Gastroesophageal sphincter (tissue), 4 donors: Measurements from ENCODE around the gene MYDGF. TPM values are rescaled to one million over a fixed set of nuclear protein-coding genes. Genes with fewer than 3 reads are reported as not detected.
A peak's percentile ranks its signal among the peaks of the same experiment; 100 is the strongest.

Source experiments
- ATAC-seq: fragments of 150-250 bp; one replicate; pipeline ENCODE4 v1.9.1; 2016; ENCODE audit warnings: mild to moderate bottlenecking, moderate library complexity
- H3K27ac ChIP-seq, 4 donors: fragments of 200-600 bp; sonication (generic) in 3 of 4; 1 replicate in 3 of 4; 2 replicates in 1 of 4; pipeline ENCODE4 v1.5.1; 2016 to 2019
- H3K27me3 ChIP-seq: fragments of 200-600 bp; sonication (generic); one replicate; pipeline ENCODE4 v1.5.1; 2019
- H3K36me3 ChIP-seq, 2 donors: fragments of 200-600 bp; sonication (generic); one replicate each; pipeline ENCODE4 v1.5.1; 2019; ENCODE audit warnings: control low read depth in 1 of 2
- H3K4me1 ChIP-seq, 3 donors: fragments of 200-600 bp; sonication (generic); 1 replicate in 2 of 3; 2 replicates in 1 of 3; pipeline ENCODE4 v1.5.1; 2016 to 2019; ENCODE audit warnings: control low read depth in 2 of 3
- H3K4me3 ChIP-seq, 2 donors: fragments of 200-600 bp; sonication (generic); one replicate each; pipeline ENCODE4 v1.5.1; 2019; ENCODE audit warnings: mild to moderate bottlenecking in 1 of 2, moderate library complexity in 1 of 2
- H3K9me3 ChIP-seq, 3 donors: fragments of 200-600 bp; sonication (generic); one replicate each; pipeline ENCODE4 v1.5.1; 2017 to 2019; ENCODE audit warnings: control low read depth in 2 of 3
- CTCF ChIP-seq, 4 experiments: fragments of 200-600 bp in 2 of 4; fragments of 450-650 bp in 2 of 4; sonication (generic) in 1 of 4; IDR thresholded peaks; one replicate each; pipeline ENCODE4 v1.5.1; 2017 to 2019; ENCODE audit warnings: antibody characterized with exemption in 4 of 4, mild to moderate bottlenecking in 2 of 4, moderate library complexity in 2 of 4
- EP300 ChIP-seq: sonication (generic); formaldehyde crosslinking; IDR thresholded peaks from one replicate; pipeline ENCODE4 v1.6.1; 2017; ENCODE audit warnings: antibody characterized with exemption, mild to moderate bottlenecking
- POLR2A ChIP-seq, 2 donors: fragments of 450-650 bp; IDR thresholded peaks; one replicate each; pipeline ENCODE4 v1.6.1; 2017; ENCODE audit warnings: antibody characterized with exemption in 2 of 2, mild to moderate bottlenecking in 2 of 2, moderate library complexity in 1 of 2
- POLR2AphosphoS5 ChIP-seq: sonication (generic); formaldehyde crosslinking; IDR thresholded peaks from one replicate; pipeline ENCODE4 v1.6.1; 2017; ENCODE audit warnings: antibody characterized with exemption
- WGBS, 2 donors: methylation state at CpG; one replicate each; pipeline ENCODE4 v1.1.5; 2018; ENCODE audit warnings: low coverage in 1 of 2; 5-methylcytosine and 5-hydroxymethylcytosine counted together
- total RNA-seq, 4 donors: library from RNA; depleted of rRNA; stranded (reverse); fragments of >200 nt; gene quantifications; one replicate each; pipeline ENCODE4 v1.1.0, GENCODE V29; 2016

MYDGF gene
- total RNA-seq: 10 to 100 TPM; 20.5 to 44.6 (median 30.1) TPM

DNA sequence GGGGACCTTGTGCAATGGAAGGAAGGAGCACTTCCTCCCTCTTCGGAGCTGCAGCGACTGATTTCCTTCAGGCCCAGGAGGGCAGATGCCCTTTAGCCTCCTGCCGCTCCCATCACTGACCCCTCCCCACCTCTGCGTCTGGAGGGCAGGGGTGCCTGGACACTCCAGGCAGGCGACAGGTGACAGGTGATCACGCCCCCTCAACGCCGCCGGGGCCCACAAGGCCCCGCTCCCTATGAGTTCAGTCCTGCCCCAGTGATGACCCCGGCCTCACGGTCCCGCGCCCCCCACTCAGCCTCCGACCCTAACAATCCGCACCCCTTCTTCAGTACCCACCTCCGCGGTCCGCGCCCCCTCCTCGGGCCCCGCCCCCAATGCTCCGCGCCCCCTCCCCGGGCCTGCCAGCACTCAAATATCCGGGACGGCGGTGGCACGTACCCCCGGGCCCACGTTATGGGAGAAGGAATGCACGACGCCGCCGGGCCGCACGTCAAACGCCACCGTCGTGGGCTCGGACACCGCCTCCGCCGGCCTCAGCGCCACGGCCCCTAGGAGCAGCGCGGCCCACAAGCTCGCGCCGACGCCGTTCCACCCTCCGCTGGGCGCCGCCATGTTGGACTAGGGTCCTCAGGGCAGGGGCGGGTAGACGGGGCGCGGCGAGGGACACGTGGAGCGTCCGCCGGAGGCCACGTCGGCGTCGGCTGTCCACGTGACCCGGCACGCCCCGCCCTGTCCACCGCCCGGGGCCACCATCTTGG is at the start of gene MYDGF:
MYDGF (minus strand) TSS at position 620 of the 758 bp plus-strand sequence; CDS start at position 612, 8 bp downstream.
- 0% methylated on average over 1 of the region's 75 CpGs; no CpG with 5 or more reads in 1 of the 2 donors for WGBS, 2 donors
- H3K4me3 ChIP-seq: peak within 1 kb of the TSS; percentile 67 to 98
- H3K27ac ChIP-seq: peak within 1 kb of the TSS in 3 of 4 donors; percentile 74 to 85 (median 79)
- H3K27me3 ChIP-seq: no peaks in the 10 kb centered on the region
- TF ChIP-seq POLR2AphosphoS5 (peak; percentile 83), EP300 (no peak), POLR2A (IDR thresholded peaks at IDR 0.05) (peak in 1 of 2 donors; percentile 46), CTCF (IDR thresholded peaks at IDR 0.05) (no peak)
- peak; percentile 96 for ATAC-seq
- no peaks in the 10 kb centered on the region for H3K9me3 ChIP-seq
- H3K4me1 ChIP-seq: peaks cover 0 to 30% (median 11%) of the 10 kb centered on the region in 3 donors
- H3K36me3 ChIP-seq: peaks cover 0 to 40% of the 10 kb centered on the region in 2 donors

DNA sequence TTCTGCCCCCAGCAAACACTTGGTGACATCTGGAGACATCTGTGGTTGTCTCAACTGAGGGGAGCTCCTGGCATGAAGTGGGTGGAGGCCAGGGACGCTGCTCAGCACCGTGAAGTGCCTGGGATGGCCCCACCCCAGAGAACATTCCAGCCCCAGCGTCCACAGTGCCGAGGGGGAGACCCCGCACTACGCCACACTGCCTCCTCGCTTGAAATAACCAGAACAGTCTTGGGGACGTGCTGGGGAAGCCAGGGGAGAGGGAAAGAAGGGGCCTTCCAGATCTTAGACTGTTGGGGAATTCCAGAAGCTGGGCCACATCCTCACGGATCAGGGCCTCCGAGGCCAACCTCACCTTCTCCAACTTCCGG is 49.3 kb upstream of the MYDGF start:
- ATAC-seq: no peak
- Histone ChIP-seq H3K4me3 (no peak overlapping the region), H3K9me3 (no peaks in the 10 kb centered on the region), H3K36me3 (peaks cover 0 to 74% of the 10 kb centered on the region in 2 donors), H3K27ac (no peak overlapping the region), H3K4me1 (peaks cover 0 to 27% (median 14%) of the 10 kb centered on the region in 3 donors), H3K27me3 (no peaks in the 10 kb centered on the region)
- 67 to 80% methylated on average over 1 to 3 of the region's 11 CpGs for WGBS, 2 donors
- no peak for TF ChIP-seq CTCF (IDR thresholded peaks at IDR 0.05)
- no peak for TF ChIP-seq POLR2AphosphoS5
- no peak for TF ChIP-seq EP300
- no peak for TF ChIP-seq POLR2A (IDR thresholded peaks at IDR 0.05)

- WGBS, 2 donors: 80% methylated on average over 7 of the region's 15 CpGs; no CpG with 5 or more reads in 1 of the 2 donors
- Histone ChIP-seq H3K27ac (no peak overlapping the region), H3K36me3 (peaks cover 0 to 87% of the 10 kb centered on the region in 2 donors), H3K9me3 (no peaks in the 10 kb centered on the region), H3K4me3 (no peak overlapping the region), H3K4me1 (peaks cover 0 to 36% (median 16%) of the 10 kb centered on the region in 3 donors), H3K27me3 (no peaks in the 10 kb centered on the region)
- no peak for ATAC-seq
- no peak for TF ChIP-seq EP300
- TF ChIP-seq POLR2AphosphoS5: no peak
- no peak for TF ChIP-seq CTCF (IDR thresholded peaks at IDR 0.05)
Measured at GRCh38 chr19:4717966-4718701, 48.0 kb upstream of the MYDGF start.

GRCh38 chr19:4717191-4717965 is 47.2 kb upstream of the MYDGF start:
- TF ChIP-seq POLR2AphosphoS5 (no peak), CTCF (IDR thresholded peaks at IDR 0.05) (no peak), EP300 (no peak), POLR2A (IDR thresholded peaks at IDR 0.05) (no peak)
- H3K9me3 ChIP-seq: no peaks in the 10 kb centered on the region
- H3K27ac ChIP-seq: peak overlapping the region in 1 of 4 donors; percentile 15
- H3K27me3 ChIP-seq: no peaks in the 10 kb centered on the region
- 100% methylated on average over 2 of the region's 23 CpGs; no CpG with 5 or more reads in 1 of the 2 donors for WGBS, 2 donors
- peaks cover 0 to 95% of the 10 kb centered on the region in 2 donors for H3K36me3 ChIP-seq
- ATAC-seq: no peak
- no peak overlapping the region for H3K4me3 ChIP-seq
- peaks cover 0 to 35% (median 12%) of the 10 kb centered on the region in 3 donors for H3K4me1 ChIP-seq
